HG03135 (cell line): Measurements from ENCODE around the gene CDCA3.

Experiments used
- ATAC-seq: cut with Tn5 transposase; IDR thresholded peaks from one replicate; pipeline ENCODE4 v1.9.1; 2021; ENCODE audit warnings: mild to moderate bottlenecking, moderate library complexity; ENCODE audit not compliant: unreplicated experiment

The CDCA3 gene

DNA sequence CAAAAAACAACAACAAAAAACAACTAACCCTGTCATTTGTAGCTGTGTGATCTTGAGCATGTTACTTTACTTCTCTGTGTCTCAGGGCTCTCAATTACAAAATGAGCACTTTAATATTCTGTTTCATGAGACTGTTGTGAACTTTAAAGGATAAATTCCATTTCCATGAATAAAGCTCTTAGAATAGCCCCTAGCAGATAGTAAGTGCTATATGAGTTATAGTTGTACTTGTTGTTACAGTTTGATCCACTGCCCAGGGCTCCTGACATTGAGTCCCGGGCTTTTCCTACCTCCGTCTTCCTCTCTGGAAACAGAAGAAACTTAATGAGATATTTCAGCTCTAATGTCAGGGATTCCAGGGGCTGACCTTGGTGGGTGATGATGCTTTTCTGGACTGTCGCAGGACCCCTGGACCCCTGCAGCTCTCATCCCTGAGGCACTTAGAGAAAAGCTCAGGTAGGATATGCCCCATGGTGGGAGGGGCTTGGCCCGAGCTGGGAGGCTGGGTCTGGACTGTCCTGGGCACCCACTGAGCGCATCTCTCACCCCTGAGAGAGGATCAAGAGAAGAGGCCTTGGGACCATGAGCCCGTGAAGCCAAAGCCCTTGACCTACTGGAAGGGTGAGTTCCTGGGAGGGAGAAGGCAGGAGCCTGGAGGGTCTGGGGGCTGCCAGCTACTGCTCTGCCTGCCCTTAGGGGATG is 17.7 kb downstream of the CDCA3 start:
- no peak for ATAC-seq

- ATAC-seq = no peak
These were observed 19.0 kb downstream of the CDCA3 start for GRCh38 chr12:6832125-6832524.

GRCh38 chr12:6831450-6831995 is 19.6 kb downstream of the CDCA3 start:
- ATAC-seq = no peak

GRCh38 chr12:6830999-6831398 is 20.1 kb downstream of the CDCA3 start:
- no peak for ATAC-seq

GRCh38 chr12:6830286-6830890 is 20.7 kb downstream of the CDCA3 start:
- ATAC-seq = no peak

GRCh38 chr12:6829536-6830220 is 21.4 kb downstream of the CDCA3 start:
- ATAC-seq = no peak

DNA sequence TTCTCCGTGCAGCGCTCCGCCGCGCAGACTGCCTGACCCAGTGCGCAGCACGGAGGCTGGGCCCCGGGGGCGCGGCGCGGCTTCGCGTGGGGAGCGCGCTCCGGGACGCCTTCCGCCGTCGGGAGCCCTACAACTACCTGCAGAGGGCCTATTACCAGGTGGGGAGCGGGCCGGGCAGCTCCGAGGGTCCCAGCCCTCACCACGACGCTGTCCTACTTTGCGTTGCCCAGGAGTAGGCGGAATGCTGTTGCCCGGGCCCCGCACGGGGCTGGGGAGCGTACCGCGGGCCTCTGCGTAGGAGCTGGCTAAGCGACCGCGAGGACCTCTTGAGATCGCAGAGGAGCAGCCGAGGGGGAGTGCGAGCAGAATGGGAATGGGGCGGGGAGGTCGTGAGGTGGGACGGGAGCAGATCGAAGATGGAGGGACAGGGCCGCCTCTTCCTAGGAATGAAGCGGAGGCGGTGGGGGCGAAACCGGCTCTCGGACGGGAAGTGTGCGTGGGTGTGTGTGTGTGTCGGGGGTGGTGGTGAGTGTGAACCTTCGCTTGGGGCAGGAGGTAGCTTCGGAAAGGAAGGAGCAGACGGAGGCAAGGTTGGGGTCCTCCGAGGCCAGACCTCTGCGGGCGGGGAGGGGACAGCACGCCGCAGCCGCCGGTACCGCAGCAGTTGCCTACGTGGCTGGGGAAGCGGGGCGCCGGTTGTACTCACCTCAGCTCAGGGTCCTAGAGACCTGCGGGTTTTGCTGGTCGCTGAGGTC is 22.1 kb downstream of the CDCA3 start:
- ATAC-seq = no peak

DNA sequence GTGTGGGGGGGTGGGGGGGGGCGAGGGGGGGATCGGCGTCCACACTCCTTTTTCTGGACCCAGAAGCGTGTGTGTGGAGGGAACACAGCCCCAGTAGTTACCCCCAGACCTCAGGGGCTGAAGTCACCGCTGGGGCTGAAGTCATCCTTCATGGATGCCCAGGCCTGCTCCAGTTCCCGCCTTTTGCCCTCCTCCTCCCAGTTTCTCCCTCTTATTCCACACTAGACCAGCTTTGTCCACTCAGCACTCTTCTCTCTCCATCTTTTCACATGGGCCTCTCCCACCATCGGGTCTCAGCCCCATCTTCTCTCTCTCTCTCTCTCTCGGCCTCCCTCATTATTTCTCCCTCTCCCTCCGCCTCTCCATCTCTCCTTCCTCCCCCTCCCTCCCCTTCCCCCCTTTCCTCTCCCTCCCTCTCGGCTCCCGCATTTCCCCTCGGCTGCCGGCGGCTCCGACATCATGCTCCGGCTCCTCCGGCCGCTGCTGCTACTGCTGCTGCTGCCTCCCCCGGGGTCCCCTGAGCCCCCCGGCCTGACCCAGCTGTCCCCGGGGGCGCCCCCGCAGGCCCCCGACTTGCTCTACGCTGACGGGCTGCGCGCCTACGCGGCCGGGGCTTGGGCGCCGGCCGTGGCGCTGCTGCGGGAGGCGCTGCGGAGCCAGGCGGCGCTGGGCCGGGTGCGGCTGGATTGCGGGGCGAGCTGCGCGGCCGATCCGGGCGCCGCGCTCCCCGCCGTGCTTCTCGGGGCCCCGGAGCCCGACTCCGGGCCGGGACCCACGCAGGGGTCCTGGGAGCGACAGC is 22.9 kb downstream of the CDCA3 start, which contains the start of gene P3H3:
Gene P3H3, plus strand, starts transcription at position 426 of the 799 bp plus-strand sequence. Its CDS starts 34 bp downstream, at position 460.
- no peak for ATAC-seq

DNA sequence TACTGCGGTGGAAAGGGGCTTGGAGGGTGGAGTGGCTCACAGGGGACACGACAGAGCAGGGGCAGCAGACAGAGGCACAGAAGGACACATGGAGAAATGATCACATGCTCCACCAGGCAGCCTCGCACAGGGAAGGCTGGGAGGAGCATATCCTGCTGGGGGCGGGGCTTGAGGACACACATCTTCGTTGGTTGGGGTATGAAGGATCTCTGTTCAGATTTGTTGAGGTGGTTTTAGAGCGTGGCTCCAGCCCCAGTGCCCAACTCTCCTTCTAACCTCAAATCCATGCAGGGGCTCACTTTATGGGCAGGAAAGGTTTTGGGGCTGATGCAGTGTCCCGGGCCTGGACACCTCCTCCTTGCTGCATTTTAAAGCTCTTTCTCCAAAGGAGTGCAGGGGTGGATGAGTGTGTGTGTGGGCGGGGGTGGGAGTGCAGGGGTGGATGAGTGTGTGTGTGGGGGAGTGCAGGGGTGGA is 23.6 kb downstream of the CDCA3 start:
- no peak for ATAC-seq

DNA sequence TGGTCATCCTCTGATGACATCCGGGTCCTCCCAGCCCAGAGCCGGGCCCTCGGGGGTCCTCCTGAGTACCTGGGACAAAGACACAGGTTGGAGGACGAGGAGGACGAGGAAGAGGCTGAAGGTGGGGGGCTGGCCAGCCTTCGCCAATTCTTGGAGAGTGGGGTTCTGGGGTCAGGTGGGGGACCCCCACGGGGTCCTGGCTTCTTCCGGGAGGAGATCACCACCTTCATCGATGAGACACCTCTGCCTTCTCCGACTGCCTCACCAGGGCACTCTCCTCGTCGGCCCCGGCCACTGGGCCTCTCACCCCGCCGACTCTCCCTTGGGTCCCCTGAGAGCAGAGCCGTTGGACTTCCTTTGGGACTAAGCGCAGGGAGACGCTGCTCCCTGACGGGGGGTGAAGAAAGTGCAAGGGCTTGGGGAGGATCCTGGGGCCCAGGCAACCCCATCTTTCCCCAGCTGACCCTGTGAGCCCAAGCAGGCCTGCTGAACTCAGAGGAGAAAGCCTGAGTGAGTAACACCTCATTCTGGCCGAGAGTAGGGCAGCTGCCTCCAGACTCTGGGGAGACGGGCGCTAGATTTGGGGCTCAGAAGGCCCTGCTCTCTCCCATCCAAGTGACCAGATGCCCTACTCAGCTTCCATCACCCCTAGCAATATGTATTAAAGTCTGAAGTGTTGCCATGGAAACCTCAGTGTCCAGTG is 24.2 kb downstream of the CDCA3 start:
- ATAC-seq = no peak

DNA sequence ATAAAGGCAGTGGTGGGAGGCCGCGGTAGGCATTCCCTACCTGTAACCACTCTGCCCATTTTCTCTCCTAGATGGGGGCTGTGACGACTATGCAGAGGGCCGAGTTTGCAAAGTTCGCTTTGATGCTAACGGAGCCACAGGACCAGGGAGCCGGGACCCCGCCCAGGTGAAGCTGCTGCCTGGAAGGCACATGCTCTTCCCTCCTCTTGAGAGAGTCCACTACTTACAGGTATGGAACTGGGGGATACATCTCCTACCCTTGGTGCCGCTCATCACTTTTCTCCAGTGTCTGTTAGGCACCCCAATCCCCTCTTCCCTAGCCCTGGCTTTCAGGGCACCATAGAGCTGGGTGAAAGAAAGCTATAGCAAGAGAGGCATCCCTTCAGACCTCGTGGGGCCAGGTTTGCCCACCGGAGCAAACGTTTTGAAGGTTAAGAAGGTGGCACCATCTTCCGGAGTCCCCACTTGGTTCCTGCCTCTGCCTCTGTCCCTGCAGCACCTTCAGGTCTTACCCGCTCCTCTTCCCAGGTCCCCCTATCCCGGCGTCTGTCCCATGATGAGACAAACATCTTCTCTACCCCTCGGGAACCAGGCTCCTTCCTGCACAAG is 24.9 kb downstream of the CDCA3 start:
- no peak for ATAC-seq

DNA sequence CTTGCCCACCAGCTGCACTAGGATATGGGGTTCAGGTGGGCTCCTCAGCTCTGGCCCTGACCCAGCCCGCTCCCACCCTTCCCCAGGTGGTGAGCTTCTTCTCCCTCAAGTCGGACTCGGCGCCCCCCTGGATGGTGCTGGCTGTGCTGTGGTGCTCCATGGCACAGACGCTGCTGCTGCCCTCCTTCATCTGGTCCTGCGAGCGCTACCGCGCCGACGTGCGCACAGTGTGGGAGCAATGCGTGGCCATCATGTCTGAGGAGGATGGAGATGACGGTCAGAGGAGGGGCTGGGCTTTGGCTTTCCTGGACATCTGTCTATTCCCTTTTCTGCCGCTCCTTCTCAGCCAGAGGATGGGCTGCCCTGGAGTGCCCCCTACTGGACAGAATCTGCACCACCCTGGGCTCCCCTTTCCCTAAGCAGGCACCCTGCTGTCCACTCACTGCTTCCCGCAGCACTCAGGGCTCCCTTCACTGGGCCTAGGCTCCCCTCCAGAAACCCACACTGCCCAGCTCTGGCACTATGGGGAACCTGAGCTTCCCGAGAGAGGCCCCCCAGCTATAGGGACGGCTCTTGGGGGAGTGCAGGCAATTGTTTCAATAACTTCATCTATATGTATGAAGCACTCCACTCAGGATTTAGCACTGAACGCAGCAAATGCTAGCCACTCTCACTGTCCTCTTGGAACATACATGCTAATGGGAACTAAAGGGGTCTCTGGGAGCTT is 25.5 kb downstream of the CDCA3 start:
- no peak for ATAC-seq

GRCh38 chr12:6824901-6825381 is 26.1 kb downstream of the CDCA3 start:
- ATAC-seq = no peak

DNA sequence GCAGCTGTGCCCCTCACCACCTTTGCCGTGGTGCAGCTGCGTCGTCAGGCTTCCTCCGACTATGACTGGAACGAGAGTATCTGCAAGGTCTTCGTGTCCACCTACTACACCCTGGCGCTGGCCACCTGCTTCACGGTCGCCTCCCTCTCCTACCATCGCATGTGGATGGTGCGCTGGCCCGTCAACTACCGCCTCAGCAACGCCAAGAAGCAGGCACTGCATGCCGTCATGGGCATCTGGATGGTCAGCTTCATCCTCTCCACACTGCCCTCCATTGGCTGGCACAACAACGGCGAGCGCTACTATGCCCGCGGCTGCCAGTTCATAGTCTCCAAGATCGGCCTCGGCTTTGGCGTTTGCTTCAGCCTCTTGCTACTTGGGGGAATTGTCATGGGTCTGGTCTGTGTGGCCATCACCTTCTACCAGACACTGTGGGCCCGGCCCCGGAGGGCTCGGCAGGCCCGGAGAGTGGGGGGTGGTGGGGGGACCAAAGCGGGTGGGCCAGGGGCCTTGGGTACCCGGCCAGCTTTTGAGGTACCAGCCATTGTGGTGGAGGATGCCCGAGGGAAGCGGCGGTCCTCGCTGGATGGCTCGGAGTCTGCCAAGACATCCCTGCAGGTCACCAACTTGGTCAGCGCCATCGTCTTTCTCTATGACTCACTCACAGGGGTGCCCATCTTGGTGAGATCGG is 26.9 kb downstream of the CDCA3 start:
- ATAC-seq = no peak

GRCh38 chr12:6823182-6824084 is 27.7 kb downstream of the CDCA3 start:
- ATAC-seq = no peak

GRCh38 chr12:6822426-6823135 is 28.5 kb downstream of the CDCA3 start:
- no peak for ATAC-seq
